ENCODE results near the gene LDHD.
"Not testable (repeated sequence)": the region's sequence is repeated elsewhere in the genome, so short reads cannot be mapped to it uniquely, and the experiment has no call there.

The LDHD gene

GRCh38 chr16:75092777-75093176 lies 23.8 kb downstream of the LDHD start:
- Histone ChIP-seq H3K9me3 (no peaks in the 10 kb centered on the region), H3K36me3 (no peaks in the 10 kb centered on the region; the same call in 1 of the 2 replicates), H3K4me3 (ENCODE audit: low read depth, low read length) (no peak overlapping the region), H3K4me1 (peaks cover 6% of the 10 kb centered on the region), H3K27me3 (no peaks in the 10 kb centered on the region)
- no peak for TF ChIP-seq CTCF (IDR thresholded peaks at IDR 0.05; ENCODE audit: low read depth, low read length)
- DNase-seq: no peak

- not testable (repeated sequence) for H3K9me3 ChIP-seq; H3K36me3 ChIP-seq; H3K4me3 ChIP-seq (ENCODE audit: low read depth, low read length); DNase-seq; H3K27me3 ChIP-seq
- peaks cover 15% of the 10 kb centered on the region for H3K4me1 ChIP-seq
Observed at GRCh38 chr16:75091619-75092018, 25.0 kb downstream of the LDHD start.

- not testable (repeated sequence) for H3K36me3 ChIP-seq; DNase-seq; H3K4me3 ChIP-seq (ENCODE audit: low read depth, low read length)
Observed at GRCh38 chr16:75090899-75091298, 25.7 kb downstream of the LDHD start.

GRCh38 chr16:75089486-75090202 lies 26.9 kb downstream of the LDHD start:
- no peak for DNase-seq
- Histone ChIP-seq H3K4me3 (ENCODE audit: low read depth, low read length) (no peak overlapping the region), H3K27me3 (no peaks in the 10 kb centered on the region), H3K4me1 (peaks cover 15% of the 10 kb centered on the region), H3K9me3 (no peaks in the 10 kb centered on the region), H3K36me3 (no peaks in the 10 kb centered on the region)
- TF ChIP-seq CTCF (IDR thresholded peaks at IDR 0.05; ENCODE audit: low read depth, low read length): no peak

More at GRCh38 chr16:75090899-75091298, 25.7 kb downstream of the LDHD start:
- H3K27me3 ChIP-seq, H3K9me3 ChIP-seq: not testable (repeated sequence)
- H3K4me1 ChIP-seq: peaks cover 15% of the 10 kb centered on the region

GRCh38 chr16:75088934-75089333 lies 27.6 kb downstream of the LDHD start:
- no peak for TF ChIP-seq CTCF (IDR thresholded peaks at IDR 0.05; ENCODE audit: low read depth, low read length)
- DNase-seq: no peak
- Histone ChIP-seq H3K4me1 (peaks cover 15% of the 10 kb centered on the region), H3K36me3 (no peaks in the 10 kb centered on the region), H3K27me3 (no peaks in the 10 kb centered on the region), H3K9me3 (no peaks in the 10 kb centered on the region), H3K4me3 (ENCODE audit: low read depth, low read length) (no peak overlapping the region)

GRCh38 chr16:75088216-75088615 lies 28.4 kb downstream of the LDHD start:
- Histone ChIP-seq H3K27me3 (no peaks in the 10 kb centered on the region), H3K4me1 (peaks cover 15% of the 10 kb centered on the region), H3K36me3 (no peaks in the 10 kb centered on the region), H3K4me3 (ENCODE audit: low read depth, low read length) (no peak overlapping the region), H3K9me3 (no peaks in the 10 kb centered on the region)
- DNase-seq: no peak
- TF ChIP-seq CTCF (IDR thresholded peaks at IDR 0.05; ENCODE audit: low read depth, low read length): no peak

- Histone ChIP-seq H3K27me3 (no peaks in the 10 kb centered on the region), H3K4me1 (peaks cover 15% of the 10 kb centered on the region), H3K36me3 (no peaks in the 10 kb centered on the region), H3K9me3 (no peaks in the 10 kb centered on the region), H3K4me3 (ENCODE audit: low read depth, low read length) (no peak overlapping the region)
- TF ChIP-seq CTCF (IDR thresholded peaks at IDR 0.05; ENCODE audit: low read depth, low read length): no peak
- no peak for DNase-seq
Observed at GRCh38 chr16:75087375-75087979, 29.1 kb downstream of the LDHD start.
